NCI-H2107 treated with DMSO at 0.1 percent for 48 hours (cell line): ENCODE data around the gene KDM4C.

Source experiments
- DNase-seq: peaks from one replicate; lab custom pipeline; 2025; ENCODE audit not compliant: unreplicated experiment; lab: John Stamatoyannopoulos, UW

KDM4C gene

GRCh38 chr9:6852243-6852963, 94.6 kb downstream of the KDM4C start:
- no peak for DNase-seq

GRCh38 chr9:6855860-6856259, 98.1 kb downstream of the KDM4C start:
- no peak for DNase-seq

- DNase-seq = no peak
Observed at GRCh38 chr9:6864102-6864501, 106.3 kb downstream of the KDM4C start.

- DNase-seq = no peak
Observed at GRCh38 chr9:6869081-6869948, 111.5 kb downstream of the KDM4C start.

GRCh38 chr9:6870149-6870548, 112.4 kb downstream of the KDM4C start:
- DNase-seq = no peak

- no peak for DNase-seq
Observed at GRCh38 chr9:6870650-6871477, 113.1 kb downstream of the KDM4C start.

- DNase-seq = no peak
Observed at GRCh38 chr9:6873857-6874256, 116.1 kb downstream of the KDM4C start.

GRCh38 chr9:6876195-6876894, 118.6 kb downstream of the KDM4C start:
- no peak for DNase-seq

- DNase-seq = no peak
Observed at GRCh38 chr9:6877671-6878161, 119.9 kb downstream of the KDM4C start.

GRCh38 chr9:6880626-6881025, 122.9 kb downstream of the KDM4C start:
- DNase-seq = no peak

GRCh38 chr9:6884101-6884500, 126.3 kb downstream of the KDM4C start:
- no peak for DNase-seq

- DNase-seq = no peak
Observed at GRCh38 chr9:6884990-6885389, 127.2 kb downstream of the KDM4C start.

GRCh38 chr9:6887051-6887450, 129.3 kb downstream of the KDM4C start:
- no peak for DNase-seq

- DNase-seq = no peak
Observed at GRCh38 chr9:6889868-6890267, 132.1 kb downstream of the KDM4C start.

- no peak for DNase-seq
Observed at GRCh38 chr9:6893350-6894131, 135.8 kb downstream of the KDM4C start.

GRCh38 chr9:6894135-6894534, 136.4 kb downstream of the KDM4C start:
- no peak for DNase-seq

GRCh38 chr9:6895754-6896153, 138.0 kb downstream of the KDM4C start:
- DNase-seq = no peak

GRCh38 chr9:6896562-6896961, 138.8 kb downstream of the KDM4C start:
- no peak for DNase-seq

GRCh38 chr9:6897207-6897822, 139.5 kb downstream of the KDM4C start:
- DNase-seq = no peak
